Measurements from ENCODE around the gene PTPRG. TPM values are rescaled to one million over a fixed set of nuclear protein-coding genes. Genes with fewer than 3 reads are reported as not detected.

Gene PTPRG
- total RNA-seq, 1 experiment from 2014 or later: 11.7 TPM

- Histone ChIP-seq H3K27ac (ENCODE audit: low read depth, low read length, poor library complexity, severe bottlenecking) (no peak overlapping the region), H3K27me3 (replicated peaks; ENCODE audit: insufficient read depth, low read depth, low read length, poor library complexity) (no peaks in the 10 kb centered on the region), H3K36me3 (ENCODE audit: insufficient read depth, low read length, poor library complexity, severe bottlenecking) (no peaks in the 10 kb centered on the region), H3K4me3 (ENCODE audit: low read depth, low read length, poor library complexity, severe bottlenecking) (no peak overlapping the region), H3K4me1 (ENCODE audit: insufficient read depth, low read length, poor library complexity, severe bottlenecking) (no peaks in the 10 kb centered on the region), H3K9me3 (ENCODE audit: low read depth, low read length, poor library complexity, severe bottlenecking) (no peaks in the 10 kb centered on the region)
- CTCF ChIA-PET: no interaction called here
- DNase-seq (ENCODE audit: low spot score): no peak
- POLR2A ChIA-PET (ENCODE audit: low non-redundant PET): no interaction called here
- intact Hi-C loops (cut with micrococcal nuclease; ENCODE audit: unreplicated experiment): no loop called here
- BruUV-seq (replicated peaks): no TSS peak
- TF ChIP-seq CTCF (conservative IDR thresholded peaks at IDR 0.05; ENCODE audit: low read depth, low read length) (no peak), EZH2 (IDR thresholded peaks at IDR 0.05; ENCODE audit: borderline replicate concordance, low read depth, low read length, poor library complexity, severe bottlenecking) (no peak)
Measured at GRCh38 chr3:62238003-62238402, 676.6 kb downstream of the PTPRG start.

GRCh38 chr3:62238431-62238830 lies 677.1 kb downstream of the PTPRG start:
- Histone ChIP-seq H3K4me3 (ENCODE audit: low read depth, low read length, poor library complexity, severe bottlenecking) (no peak overlapping the region), H3K4me1 (ENCODE audit: insufficient read depth, low read length, poor library complexity, severe bottlenecking) (no peaks in the 10 kb centered on the region), H3K27me3 (replicated peaks; ENCODE audit: insufficient read depth, low read depth, low read length, poor library complexity) (no peaks in the 10 kb centered on the region), H3K9me3 (ENCODE audit: low read depth, low read length, poor library complexity, severe bottlenecking) (no peaks in the 10 kb centered on the region), H3K27ac (ENCODE audit: low read depth, low read length, poor library complexity, severe bottlenecking) (no peak overlapping the region), H3K36me3 (ENCODE audit: insufficient read depth, low read length, poor library complexity, severe bottlenecking) (no peaks in the 10 kb centered on the region)
- BruUV-seq (replicated peaks): no TSS peak
- no peak for TF ChIP-seq EZH2 (IDR thresholded peaks at IDR 0.05; ENCODE audit: borderline replicate concordance, low read depth, low read length, poor library complexity, severe bottlenecking)
- no peak for TF ChIP-seq CTCF (conservative IDR thresholded peaks at IDR 0.05; ENCODE audit: low read depth, low read length)
- intact Hi-C loops (cut with micrococcal nuclease; ENCODE audit: unreplicated experiment): no loop called here
- DNase-seq (ENCODE audit: low spot score): no peak
- POLR2A ChIA-PET (ENCODE audit: low non-redundant PET): no interaction called here
- CTCF ChIA-PET: no interaction called here

- H3K9me3 ChIP-seq (ENCODE audit: low read depth, low read length, poor library complexity, severe bottlenecking): no peaks in the 10 kb centered on the region
- intact Hi-C loops (cut with micrococcal nuclease; ENCODE audit: unreplicated experiment): no loop called here
- no peaks in the 10 kb centered on the region for H3K27me3 ChIP-seq (replicated peaks; ENCODE audit: insufficient read depth, low read depth, low read length, poor library complexity)
- ChIA-PET CTCF (no interaction called here), POLR2A (ENCODE audit: low non-redundant PET) (no interaction called here)
- BruUV-seq (replicated peaks): no TSS peak
- H3K27ac ChIP-seq (ENCODE audit: low read depth, low read length, poor library complexity, severe bottlenecking): no peak overlapping the region
- H3K4me3 ChIP-seq (ENCODE audit: low read depth, low read length, poor library complexity, severe bottlenecking): no peak overlapping the region
- H3K36me3 ChIP-seq (ENCODE audit: insufficient read depth, low read length, poor library complexity, severe bottlenecking): no peaks in the 10 kb centered on the region
- no peak for DNase-seq (ENCODE audit: low spot score)
- no peak for TF ChIP-seq CTCF (conservative IDR thresholded peaks at IDR 0.05; ENCODE audit: low read depth, low read length)
- TF ChIP-seq EZH2 (IDR thresholded peaks at IDR 0.05; ENCODE audit: borderline replicate concordance, low read depth, low read length, poor library complexity, severe bottlenecking): no peak
- no peaks in the 10 kb centered on the region for H3K4me1 ChIP-seq (ENCODE audit: insufficient read depth, low read length, poor library complexity, severe bottlenecking)
Measured at GRCh38 chr3:62241279-62241678, 679.9 kb downstream of the PTPRG start.
